ENCODE measurements around the gene ZSCAN1.

GRCh38 chr19:58059671-58060078, 25.9 kb downstream of the ZSCAN1 start:
- TF ChIP-seq CTCF (IDR thresholded peaks at IDR 0.05): no peak
- TF ChIP-seq POLR2A (IDR thresholded peaks at IDR 0.05): no peak

All from tibial nerve (tissue), 3 donors.